ENCODE results near the gene PEX10.
"Not testable (repeated sequence)": the region's sequence is repeated elsewhere in the genome, so short reads cannot be mapped to it uniquely, and the experiment has no call there.

The PEX10 gene

DNA sequence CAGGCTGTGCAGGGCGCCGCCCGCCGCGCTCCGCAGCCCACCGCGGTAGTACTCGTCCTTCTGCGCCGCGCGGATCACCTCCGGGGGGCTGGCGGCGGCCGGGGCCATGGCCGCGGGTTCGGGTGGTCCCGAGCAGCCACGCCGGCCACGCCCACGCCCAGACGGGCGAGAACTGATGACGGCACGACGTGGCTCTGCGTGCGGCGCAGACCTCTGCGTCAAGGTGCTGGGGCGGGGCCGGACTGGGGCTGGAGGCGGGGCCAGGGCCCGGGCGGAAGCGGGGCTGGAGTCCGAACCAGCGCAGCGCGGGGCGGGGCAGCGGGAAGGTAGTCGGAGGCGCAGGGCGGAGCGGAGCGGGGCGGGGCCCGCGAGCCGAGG, at the start of gene PEX10:
Gene PEX10 (minus strand): TSS at position 170 of the 378 bp plus-strand sequence. CDS start 62 bp downstream, at position 108.
- peak; percentile 94 for DNase-seq

GRCh38 chr1:2460996-2461751, 48.8 kb upstream of the PEX10 start:
- no peak for DNase-seq

DNA sequence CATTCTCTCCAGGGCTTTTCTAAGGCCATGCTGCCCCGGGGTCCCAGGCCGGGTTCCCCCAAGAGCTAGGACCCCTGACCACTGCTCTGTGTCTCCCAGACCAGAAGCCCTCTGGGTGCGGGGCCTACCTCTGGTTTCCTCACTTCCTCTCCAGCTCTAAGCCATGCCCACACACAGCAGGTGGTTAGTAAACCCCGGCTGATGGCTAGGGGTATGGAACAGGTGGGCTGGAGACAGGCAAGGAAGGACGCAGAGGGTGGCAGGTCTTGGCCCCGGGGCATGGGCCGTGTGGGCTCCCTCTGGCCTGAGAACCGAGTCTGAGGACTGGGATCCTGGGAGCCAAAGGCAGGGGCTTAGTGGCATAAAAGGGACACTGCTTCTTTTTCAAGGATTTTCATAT, 47.8 kb upstream of the PEX10 start:
- DNase-seq = no peak

DNA sequence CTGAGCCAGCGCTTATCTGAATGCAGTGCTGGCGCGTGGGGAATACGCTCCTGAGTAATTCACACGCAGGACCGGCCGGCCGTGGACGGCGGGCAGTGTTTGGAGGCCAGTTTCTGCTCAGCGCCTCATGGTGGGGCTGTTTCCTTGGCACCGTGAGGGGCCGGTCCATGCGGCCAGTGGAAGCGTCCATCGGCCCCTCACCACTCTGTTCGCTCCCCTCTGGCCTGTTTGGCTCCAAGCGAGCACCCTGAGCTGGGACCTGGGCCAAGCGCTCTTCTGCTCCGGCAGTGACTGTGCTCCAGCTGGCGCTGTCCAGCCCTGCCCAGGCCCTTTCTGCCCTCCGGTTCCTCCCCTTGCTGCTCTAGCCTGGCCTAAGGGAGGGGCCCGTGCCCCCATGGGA, 47.4 kb upstream of the PEX10 start:
- no peak for DNase-seq

DNA sequence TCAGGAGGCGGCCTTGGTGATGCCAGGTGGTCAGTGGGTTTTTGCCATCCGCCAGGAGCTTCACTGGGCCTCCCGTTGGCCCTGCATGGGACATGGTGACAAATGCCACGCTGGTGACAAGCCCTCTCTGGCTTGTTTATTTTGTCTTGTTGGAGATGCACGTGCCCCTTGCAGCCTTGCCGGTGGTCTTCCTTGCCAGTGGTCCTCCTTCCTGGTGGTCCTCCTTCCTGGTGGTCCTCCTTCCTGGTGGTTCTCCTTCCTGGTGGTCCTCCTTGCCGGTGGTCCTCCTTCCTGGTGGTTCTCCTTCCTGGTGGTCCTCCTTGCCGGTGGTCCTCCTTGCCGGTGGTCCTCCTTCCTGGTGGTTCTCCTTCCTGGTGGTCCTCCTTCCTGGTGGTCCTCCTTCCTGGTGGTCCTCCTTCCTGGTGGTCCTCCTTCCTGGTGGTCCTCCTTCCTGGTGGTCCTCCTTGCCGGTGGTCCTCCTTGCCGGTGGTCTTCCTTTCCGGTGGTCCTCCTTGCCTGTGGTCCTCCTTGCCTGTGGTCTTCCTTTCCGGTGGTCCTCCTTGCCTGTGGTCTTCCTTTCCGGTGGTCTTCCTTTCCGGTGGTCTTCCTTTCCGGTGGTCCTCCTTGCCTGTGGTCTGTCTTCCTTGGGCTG, 46.9 kb upstream of the PEX10 start:
- not testable (repeated sequence) for DNase-seq

GRCh38 chr1:2458687-2459086, 46.3 kb upstream of the PEX10 start:
- DNase-seq = no peak

GRCh38 chr1:2457444-2457843, 45.1 kb upstream of the PEX10 start:
- no peak for DNase-seq

DNA sequence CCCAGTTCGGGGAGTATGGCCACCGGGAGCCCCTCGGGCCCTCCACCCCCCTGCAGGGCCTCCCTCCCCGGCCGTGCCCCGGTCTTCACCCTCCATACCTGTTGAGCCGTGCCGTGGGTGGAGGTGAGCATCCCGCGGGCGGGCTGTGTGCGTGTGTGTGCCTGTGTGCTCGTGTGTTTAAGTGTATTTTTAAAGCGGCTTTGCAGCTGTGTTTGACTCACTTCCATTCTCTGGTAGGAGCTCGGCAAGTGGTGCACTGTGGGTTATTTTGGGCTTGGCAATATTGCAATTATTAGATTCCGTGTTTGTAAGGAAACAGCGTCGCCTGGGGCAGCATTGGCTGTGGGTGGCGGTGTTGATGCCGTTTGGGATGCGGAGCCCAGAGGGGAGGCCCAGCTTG, 43.4 kb upstream of the PEX10 start:
- DNase-seq = no peak

GRCh38 chr1:2454227-2454626, 41.9 kb upstream of the PEX10 start:
- DNase-seq = no peak

- DNase-seq = no peak
Observed at GRCh38 chr1:2452932-2453315, 40.6 kb upstream of the PEX10 start.

GRCh38 chr1:2452201-2452931, 40.0 kb upstream of the PEX10 start:
- DNase-seq = peak; percentile 28

DNA sequence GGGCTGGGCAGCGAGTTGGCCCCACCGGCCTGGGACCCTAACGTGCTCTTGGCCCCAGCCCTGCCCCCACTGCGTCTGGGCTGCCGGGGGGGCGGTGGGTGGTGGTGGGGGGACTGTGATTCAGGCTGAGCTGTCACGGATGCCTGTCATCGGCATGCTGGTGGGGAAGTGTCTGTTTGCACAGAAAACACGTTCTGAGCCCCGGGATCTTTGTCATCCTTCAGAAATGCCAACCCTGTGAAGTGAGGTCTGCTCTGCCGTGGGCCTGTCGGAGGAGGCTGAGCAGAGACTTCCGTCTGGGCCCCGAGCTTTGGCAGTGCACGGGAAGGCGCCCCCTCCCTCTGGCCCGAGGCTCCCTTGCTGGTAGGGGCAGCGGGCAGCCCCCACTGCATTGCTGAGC, 39.4 kb upstream of the PEX10 start:
- peak; percentile 92 for DNase-seq

DNA sequence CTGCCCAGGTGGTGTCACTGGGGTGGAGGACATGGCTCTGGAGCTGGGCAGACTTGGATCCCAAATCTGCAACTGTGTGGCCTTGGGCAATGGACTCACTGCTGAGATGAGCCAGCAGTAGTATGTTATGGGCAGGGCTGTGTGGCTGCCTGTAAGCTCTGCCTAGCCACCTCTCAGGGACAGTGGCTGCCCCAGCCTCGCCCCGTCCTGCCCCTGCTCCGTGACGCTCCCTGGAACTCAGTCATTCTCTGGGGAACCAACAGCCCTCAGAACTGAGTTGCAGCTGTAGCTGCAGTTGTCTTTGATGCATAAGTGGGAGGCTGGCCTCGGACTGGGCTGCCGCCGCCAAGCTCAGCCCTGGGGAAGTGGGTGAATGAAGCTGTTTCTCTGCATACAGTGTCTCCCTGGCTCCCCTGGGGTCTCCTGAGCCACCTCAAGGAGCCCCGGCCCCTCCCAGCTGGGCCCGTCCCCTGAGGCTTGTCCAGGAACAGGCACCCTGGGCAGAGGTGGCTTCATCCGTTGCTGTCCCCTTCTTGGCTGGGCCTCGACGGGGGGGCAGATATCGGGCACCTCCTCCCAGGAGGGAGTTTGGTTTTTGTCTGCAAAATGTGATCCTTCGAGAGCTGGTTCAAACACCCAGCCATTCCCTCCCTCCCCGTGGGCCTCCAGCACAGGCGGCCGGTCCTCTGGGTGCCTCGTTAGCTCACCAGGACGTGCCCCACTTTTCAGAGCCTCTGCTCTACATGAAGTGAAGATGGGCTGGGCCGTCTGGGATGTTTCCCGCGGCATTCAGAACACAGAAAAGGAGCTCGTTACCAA, 37.5 kb upstream of the PEX10 start:
- DNase-seq = no peak

GRCh38 chr1:2448098-2448445, 35.7 kb upstream of the PEX10 start:
- DNase-seq = no peak

- no peak for DNase-seq
Observed at GRCh38 chr1:2447276-2448097, 35.1 kb upstream of the PEX10 start.

- DNase-seq = no peak
Observed at GRCh38 chr1:2446861-2447260, 34.5 kb upstream of the PEX10 start.

DNA sequence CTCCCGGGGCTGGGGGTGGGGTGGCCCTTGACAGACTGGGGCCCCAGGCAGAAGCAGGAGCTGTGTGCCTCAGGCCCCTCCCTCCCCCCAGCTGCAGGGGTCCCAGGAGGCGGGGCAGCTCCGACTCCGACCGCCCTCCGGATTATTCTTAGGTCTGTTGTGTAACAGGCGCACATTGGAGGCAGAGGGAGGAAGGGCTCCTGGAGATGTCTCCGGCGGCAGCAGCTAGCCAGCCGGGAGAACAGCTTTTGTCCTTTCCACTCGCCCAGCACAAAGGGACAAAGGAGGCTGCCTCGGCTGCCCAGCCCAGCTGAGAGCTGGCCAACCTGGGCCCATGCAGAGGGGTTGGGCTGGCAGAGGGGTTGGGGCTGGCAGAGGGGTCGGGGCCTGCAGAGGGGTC, 34.0 kb upstream of the PEX10 start:
- DNase-seq = peak; percentile 19

GRCh38 chr1:2445823-2446215, 33.5 kb upstream of the PEX10 start:
- no peak for DNase-seq

DNA sequence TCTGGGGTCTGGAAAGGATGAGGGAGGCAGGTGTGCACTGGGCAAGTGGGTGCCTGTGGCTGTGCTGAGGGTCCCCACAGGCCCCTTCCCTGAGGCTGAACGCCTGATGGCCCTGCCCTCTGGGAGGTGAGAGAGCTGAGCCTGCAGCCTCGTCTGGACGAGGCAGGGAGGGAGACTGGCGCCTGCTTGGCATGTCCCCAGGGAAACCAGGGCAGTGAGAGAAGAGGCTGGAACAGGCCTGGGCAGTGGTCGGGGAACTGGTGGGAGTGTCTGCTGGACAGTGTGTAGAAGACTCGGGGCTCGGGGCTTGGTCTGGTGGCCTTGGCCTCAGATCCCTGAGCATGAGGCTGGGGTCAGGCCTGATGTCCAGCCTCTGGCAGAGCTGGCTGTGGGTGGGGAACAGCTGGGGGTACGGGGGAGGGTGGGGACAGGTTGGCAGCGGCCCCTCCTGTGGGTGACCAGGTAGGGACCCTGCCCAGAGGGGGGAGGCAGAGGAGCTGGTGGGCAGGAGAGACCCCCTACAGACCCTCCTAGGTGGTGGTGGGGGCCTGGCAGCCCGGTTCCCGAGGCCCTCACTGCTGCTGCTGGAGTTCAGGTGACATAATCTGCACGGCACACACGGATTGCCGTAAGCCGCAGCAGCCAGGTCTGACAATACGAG, 32.9 kb upstream of the PEX10 start:
- DNase-seq = no peak

- no peak for DNase-seq
Observed at GRCh38 chr1:2444138-2444591, 31.8 kb upstream of the PEX10 start.

DNA sequence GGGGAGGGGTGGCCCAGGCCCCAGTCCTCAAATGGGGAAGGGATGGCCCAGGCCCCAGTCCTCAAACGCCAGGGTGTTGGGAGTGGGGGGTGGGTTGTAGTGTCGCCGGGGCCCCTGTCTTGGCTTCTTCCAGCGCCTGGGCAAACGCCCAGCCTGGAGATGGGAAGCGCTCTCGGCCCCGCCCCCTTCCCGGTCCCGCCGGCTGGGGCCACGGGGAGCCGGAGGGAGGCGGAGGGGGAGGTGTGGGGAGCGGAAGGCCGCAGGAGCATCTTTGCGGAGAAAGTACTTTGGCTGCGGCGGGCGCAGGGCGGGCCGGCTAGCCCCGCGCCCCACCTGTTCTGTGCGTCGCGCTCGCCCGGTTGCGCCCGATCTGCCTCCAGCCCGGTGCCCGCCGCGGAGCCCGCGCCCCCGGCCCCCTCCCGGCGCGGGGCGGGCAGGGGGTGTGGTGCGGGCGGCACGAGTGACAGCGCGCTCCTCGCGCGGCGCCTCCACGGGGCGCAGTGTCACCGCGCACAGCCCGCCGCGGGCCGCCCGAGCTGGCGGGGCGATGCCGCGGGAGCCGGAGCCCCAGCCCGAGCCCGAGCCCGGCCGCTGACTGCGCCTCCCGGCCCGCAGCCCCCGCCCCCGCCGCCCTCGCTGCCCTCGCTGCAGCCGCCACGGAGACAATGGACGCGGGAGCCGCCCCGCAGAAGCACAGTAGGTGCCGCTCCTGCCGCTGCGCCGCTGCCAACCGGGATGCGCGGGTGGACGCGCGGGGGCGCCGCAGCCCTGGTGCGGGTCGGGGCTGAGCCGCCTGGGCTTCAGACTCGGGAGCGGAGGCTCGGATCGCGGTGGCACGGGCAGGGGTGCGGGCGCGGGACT, 31.1 kb upstream of the PEX10 start:
- DNase-seq = no peak

Data from fibroblast of upper back skin (primary cell).